GM19025 (cell line): ENCODE measurements around the gene IFNW1.

Experiments used
- ATAC-seq: cut with Tn5 transposase; IDR thresholded peaks from one replicate; pipeline ENCODE4 v1.9.1; 2021; ENCODE audit warnings: mild to moderate bottlenecking, low read depth, moderate library complexity; ENCODE audit not compliant: unreplicated experiment

Gene IFNW1

DNA sequence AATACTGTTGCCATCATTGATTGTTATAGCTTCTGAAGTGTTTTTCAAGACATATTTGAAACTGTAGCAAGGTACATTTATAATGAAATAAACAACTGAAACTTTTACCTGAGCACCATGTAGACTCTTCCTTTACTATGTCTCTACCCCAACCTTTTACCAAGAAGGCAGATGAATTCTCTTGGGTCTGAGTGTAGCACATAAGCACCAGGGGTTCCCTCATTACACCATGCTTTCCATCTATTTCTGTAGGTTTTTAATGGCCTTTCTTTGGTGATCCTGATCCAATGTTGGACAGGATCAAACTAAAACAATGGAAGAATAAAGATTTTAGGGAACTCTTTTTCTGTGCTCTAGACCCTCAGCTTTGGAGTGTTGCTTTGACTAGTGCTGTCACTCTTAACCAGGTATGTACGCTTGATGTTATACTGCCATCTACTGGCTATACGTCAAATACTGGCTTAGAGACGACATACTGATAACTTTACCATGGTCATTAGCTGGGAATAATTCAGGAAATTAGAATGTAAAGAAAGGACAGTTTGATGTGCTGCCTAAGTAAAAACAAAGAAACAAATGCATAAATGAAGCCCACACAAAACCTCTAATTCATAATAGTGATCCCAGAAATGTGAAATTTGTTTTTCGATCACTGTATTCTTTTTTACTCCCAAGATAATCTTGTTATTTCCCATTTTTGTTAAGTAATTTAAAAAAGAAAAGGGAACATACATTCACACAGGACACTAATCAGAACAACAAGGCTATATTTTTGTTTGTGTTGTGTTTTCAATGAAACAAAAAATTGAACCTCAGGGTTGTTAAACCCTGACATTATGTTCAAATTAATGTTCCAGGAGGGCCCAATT, 30.7 kb downstream of the IFNW1 start:
- no peak for ATAC-seq

DNA sequence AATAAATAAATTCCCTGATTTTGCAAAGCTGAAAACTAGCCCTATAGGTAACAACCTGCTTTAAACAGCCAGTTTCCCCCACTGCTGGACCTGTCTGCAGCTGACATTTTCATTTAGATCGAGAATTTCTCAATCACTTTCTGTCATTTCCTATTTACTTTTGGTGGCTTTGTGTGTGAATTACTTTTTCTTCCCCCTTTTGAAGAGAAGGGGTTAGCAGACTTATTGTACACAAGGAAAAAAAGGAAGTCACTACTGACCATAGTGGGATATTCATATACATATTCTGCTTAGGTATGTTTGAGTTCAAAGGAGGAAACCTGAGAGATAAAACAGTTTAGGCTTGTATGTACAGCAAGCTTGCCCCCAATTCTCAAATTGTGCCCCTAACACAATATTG, 36.8 kb downstream of the IFNW1 start:
- ATAC-seq: no peak

DNA sequence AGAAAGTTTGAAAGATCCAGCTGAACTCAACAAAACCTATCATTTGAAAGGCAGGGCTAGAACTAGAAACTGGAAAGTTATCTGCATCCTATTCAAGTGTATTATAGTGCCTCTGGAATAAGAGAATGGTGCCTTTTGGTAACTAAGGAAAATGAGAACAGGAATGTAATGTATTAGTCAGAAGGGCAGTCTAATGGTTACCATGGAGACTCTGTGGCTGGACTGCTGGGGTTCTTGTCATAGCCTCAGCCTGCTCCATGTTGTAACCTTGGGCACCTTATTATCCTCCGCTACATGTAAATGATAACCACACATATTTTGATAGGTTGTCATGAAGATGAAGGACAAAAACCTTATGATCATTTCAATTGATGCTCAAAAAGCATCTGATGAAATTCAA, 39.3 kb downstream of the IFNW1 start:
- no peak for ATAC-seq

DNA sequence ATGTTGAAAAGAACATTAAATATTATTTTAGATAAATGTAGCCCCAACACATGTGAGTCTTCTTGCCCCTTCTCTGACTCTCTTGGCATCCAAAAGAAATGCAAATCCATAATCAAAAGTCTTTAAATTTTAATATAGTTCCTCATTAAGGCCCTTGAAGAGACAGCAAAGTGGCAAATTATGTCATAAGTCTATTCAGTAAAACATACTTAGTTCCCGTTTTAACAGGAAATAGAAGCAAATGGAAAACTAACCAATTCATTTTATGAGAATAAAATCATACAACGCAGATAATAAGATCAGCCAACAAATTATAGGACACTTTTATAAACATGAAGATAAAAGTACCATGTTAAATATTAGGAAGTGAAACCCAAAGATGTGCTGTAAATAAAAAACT, 43.8 kb downstream of the IFNW1 start:
- no peak for ATAC-seq

DNA sequence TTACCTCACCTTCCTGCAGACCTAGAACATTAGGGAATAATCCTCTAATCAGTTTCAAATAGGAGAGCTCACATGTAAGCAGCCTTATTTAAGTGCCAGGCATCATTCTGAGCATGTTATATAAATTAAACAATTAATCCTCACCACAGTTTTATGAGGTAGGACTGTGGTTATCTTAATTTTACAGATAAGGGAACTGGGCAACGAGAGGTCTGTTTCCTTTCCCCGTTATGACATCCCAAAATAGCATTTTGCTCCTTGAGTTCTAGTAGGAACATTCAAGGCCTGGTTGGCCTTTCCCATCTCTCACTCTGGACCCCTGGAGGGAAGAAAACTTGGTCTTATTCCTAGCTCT, 44.8 kb downstream of the IFNW1 start:
- no peak for ATAC-seq

DNA sequence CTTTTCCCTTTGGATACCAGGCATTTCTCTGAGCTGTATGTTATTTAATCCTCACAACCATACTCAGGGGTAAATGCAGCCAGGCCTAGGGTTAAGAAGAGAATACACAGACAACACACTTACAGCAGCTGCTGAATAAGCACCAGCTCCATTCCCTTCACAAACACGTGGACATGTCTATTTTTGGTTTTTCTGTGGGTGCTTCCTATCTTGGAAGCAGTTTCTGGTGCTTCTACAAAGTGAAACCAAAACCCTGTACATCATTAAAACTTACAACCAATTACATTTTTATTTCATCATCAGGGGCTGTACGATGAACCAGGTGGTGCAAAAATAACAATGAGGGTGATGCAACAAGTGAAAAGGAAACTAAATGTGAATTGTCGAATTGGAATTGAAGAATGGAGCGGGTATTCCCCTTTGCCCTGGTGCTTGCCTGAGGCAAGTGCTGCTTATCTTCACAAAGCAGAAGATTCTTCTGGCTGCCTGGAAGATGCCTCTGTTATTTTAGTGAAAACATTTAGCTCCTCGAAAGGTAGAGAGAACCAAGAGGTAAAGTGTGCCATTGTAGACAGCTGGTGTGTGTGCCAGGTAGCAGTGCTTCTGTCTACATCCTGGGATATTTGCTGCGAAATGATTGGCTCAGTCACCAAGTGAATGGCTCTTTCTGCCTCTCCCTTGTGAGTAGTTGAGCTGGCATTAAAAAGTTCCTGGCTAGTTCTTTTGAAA, 45.3 kb downstream of the IFNW1 start:
- peak; percentile 69 for ATAC-seq

DNA sequence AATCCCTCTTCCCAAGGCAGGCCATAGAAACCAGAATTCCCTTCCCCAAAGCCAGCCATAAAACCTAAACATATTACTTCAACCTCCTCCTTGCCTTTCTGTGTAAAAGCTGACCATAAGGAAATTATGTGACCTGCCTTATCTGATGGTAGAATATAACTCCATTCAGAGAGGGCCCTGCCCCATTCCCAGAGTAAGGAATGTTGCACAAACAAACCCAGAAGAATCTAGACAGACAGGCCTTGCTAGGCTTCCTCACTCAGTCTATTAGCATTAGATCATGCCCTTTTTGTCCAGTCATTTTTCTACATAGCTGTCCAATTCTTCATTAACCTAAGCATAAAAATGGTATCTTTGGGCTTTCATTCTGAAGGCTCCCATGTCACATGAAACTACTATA, 46.1 kb downstream of the IFNW1 start:
- no peak for ATAC-seq
